Right atrium auricular region (tissue), 2 donors: Measurements from ENCODE around the gene DNAH10. TPM values are rescaled to one million over a fixed set of nuclear protein-coding genes. Genes with fewer than 3 reads are reported as not detected.

Source experiments
- DNase-seq: peaks from one replicate; pipeline ENCODE4 v3.0.0-alpha.2; 2019; ENCODE audit warnings: low spot score
- H3K27ac ChIP-seq, 2 donors: fragments of 200-600 bp; sonication (generic); 1 replicate in 1 of 2; 2 replicates in 1 of 2; pipeline ENCODE4 v1.5.1; 2016 to 2019
- H3K27me3 ChIP-seq, 2 donors: fragments of 200-600 bp; sonication (generic); one replicate each; pipeline versions ENCODE4 v1.5.1 to v1.6.0; 2017 to 2019
- H3K36me3 ChIP-seq: fragments of 200-600 bp; sonication (generic); one replicate; pipeline ENCODE4 v1.5.1; 2016
- H3K4me1 ChIP-seq, 2 donors: fragments of 200-600 bp; sonication (generic); one replicate each; pipeline versions ENCODE4 v1.5.1 to v1.6.0; 2017 to 2019
- H3K4me3 ChIP-seq, 2 donors: fragments of 200-600 bp; sonication (generic); 1 replicate in 1 of 2; 2 replicates in 1 of 2; pipeline ENCODE4 v1.5.1; 2017 to 2019; ENCODE audit warnings: mild to moderate bottlenecking in 1 of 2, moderate library complexity in 1 of 2
- H3K9me3 ChIP-seq, 2 donors: fragments of 200-600 bp; sonication (generic); one replicate each; pipeline ENCODE4 v1.5.1; 2019
- total RNA-seq, 2 donors: library from RNA; depleted of rRNA; stranded (reverse); fragments of >200 nt; gene quantifications; one replicate each; pipeline ENCODE4 v1.1.0, GENCODE V29; 2016
- TF ChIP-seq, protein P1 (sequence below), 2 donors: fragments of 200-600 bp; sonication (generic); IDR thresholded peaks; one replicate each; pipeline ENCODE4 v1.5.1; 2019; ENCODE audit warnings: antibody characterized with exemption in 2 of 2

The DNAH10 gene
- total RNA-seq, 2 donors from 2014 or later = 0.11 TPM; not detected in 1

- DNase-seq = no peak
- Histone ChIP-seq H3K4me1 (no peaks in the 10 kb centered on the region), H3K4me3 (no peak overlapping the region), H3K9me3 (peaks cover 0 to 3% of the 10 kb centered on the region in 2 donors), H3K27me3 (no peaks in the 10 kb centered on the region), H3K27ac (no peak overlapping the region), H3K36me3 (no peaks in the 10 kb centered on the region)
- TF ChIP-seq, protein P1, sequence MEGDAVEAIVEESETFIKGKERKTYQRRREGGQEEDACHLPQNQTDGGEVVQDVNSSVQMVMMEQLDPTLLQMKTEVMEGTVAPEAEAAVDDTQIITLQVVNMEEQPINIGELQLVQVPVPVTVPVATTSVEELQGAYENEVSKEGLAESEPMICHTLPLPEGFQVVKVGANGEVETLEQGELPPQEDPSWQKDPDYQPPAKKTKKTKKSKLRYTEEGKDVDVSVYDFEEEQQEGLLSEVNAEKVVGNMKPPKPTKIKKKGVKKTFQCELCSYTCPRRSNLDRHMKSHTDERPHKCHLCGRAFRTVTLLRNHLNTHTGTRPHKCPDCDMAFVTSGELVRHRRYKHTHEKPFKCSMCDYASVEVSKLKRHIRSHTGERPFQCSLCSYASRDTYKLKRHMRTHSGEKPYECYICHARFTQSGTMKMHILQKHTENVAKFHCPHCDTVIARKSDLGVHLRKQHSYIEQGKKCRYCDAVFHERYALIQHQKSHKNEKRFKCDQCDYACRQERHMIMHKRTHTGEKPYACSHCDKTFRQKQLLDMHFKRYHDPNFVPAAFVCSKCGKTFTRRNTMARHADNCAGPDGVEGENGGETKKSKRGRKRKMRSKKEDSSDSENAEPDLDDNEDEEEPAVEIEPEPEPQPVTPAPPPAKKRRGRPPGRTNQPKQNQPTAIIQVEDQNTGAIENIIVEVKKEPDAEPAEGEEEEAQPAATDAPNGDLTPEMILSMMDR (IDR thresholded peaks at IDR 0.05) = no peak
Observed at GRCh38 chr12:123794027-123794426, 31.9 kb downstream of the DNAH10 start.

- DNase-seq = no peak
- Histone ChIP-seq H3K4me1 (no peaks in the 10 kb centered on the region), H3K27ac (no peak overlapping the region), H3K9me3 (no peaks in the 10 kb centered on the region), H3K4me3 (no peak overlapping the region), H3K36me3 (no peaks in the 10 kb centered on the region), H3K27me3 (no peaks in the 10 kb centered on the region)
- TF ChIP-seq, protein P1 (IDR thresholded peaks at IDR 0.05) = no peak
Observed at GRCh38 chr12:123798518-123798917, 36.4 kb downstream of the DNAH10 start.

- Histone ChIP-seq H3K4me1 (no peaks in the 10 kb centered on the region), H3K9me3 (no peaks in the 10 kb centered on the region), H3K4me3 (no peak overlapping the region), H3K27ac (no peak overlapping the region), H3K36me3 (no peaks in the 10 kb centered on the region), H3K27me3 (no peaks in the 10 kb centered on the region)
- TF ChIP-seq, protein P1 (IDR thresholded peaks at IDR 0.05) = no peak
- no peak for DNase-seq
Observed at GRCh38 chr12:123799227-123799626, 37.1 kb downstream of the DNAH10 start.

- TF ChIP-seq, protein P1 (IDR thresholded peaks at IDR 0.05) = no peak
- no peaks in the 10 kb centered on the region for H3K4me1 ChIP-seq
- no peak for DNase-seq
- no peak overlapping the region for H3K27ac ChIP-seq
- no peaks in the 10 kb centered on the region for H3K9me3 ChIP-seq
- no peaks in the 10 kb centered on the region for H3K36me3 ChIP-seq
- no peaks in the 10 kb centered on the region for H3K27me3 ChIP-seq
- no peak overlapping the region for H3K4me3 ChIP-seq
Observed at GRCh38 chr12:123801573-123802178, 39.6 kb downstream of the DNAH10 start.

DNA sequence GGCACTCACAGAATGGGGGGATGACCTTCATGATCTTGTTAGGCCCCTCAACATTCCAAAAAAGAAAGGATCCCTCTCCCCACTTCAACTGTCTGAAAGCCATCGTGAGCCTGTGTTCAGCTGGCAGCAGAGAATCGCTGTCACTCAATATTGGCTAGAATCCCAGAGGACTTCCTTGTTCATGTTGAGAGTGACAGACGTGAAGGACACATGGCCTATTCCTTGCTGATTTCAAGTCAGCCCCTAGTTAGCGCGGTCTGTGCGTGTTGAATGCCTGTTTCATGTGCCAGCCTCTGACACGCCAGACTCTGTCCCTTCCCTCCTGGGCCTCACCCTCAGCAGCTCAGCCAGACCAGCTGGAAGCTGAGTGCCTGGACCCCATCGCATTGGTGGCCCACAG lies 43.1 kb downstream of the DNAH10 start:
- no peaks in the 10 kb centered on the region for H3K9me3 ChIP-seq
- H3K4me3 ChIP-seq = no peak overlapping the region
- no peaks in the 10 kb centered on the region for H3K4me1 ChIP-seq
- H3K27ac ChIP-seq = no peak overlapping the region
- no peaks in the 10 kb centered on the region for H3K36me3 ChIP-seq
- no peaks in the 10 kb centered on the region for H3K27me3 ChIP-seq
- no peak for DNase-seq
- TF ChIP-seq, protein P1 (IDR thresholded peaks at IDR 0.05) = no peak

GRCh38 chr12:123807002-123807401 lies 44.9 kb downstream of the DNAH10 start:
- Histone ChIP-seq H3K27me3 (no peaks in the 10 kb centered on the region), H3K4me3 (no peak overlapping the region), H3K4me1 (no peaks in the 10 kb centered on the region), H3K27ac (no peak overlapping the region), H3K36me3 (no peaks in the 10 kb centered on the region), H3K9me3 (no peaks in the 10 kb centered on the region)
- DNase-seq = no peak
- TF ChIP-seq, protein P1 (IDR thresholded peaks at IDR 0.05) = no peak
